ENCODE data around the gene ARHGAP21.
A peak's percentile ranks its signal among the peaks of the same experiment; 100 is the strongest.

ARHGAP21 gene

DNA sequence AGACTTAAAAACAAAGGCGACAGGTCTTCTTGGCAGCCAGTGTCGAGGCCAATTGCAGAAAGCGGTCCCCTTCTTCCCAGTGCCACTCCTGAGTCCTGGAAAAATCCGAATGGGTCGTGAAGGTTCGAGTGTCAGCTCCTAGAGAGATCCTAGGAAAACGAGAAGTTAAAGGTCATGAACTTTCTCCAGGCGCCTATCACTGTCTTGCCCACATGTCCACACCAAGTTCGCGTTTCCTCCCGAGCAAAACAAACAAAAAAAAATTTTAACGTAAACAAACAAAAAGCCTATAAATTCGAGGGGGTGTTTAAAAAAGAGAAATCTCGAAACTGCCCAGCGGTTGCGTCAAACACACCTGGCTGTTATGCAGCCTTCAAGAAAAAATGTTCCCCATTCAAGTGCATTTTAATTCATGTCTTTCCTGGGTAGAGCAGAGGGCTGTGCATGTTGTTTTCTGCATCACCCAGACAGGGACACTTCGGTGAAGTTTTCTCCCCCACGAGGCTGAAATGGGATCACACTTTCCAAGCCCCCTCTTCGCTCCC, 1.5 kb downstream of the ARHGAP21 start:
- DNase-seq: peak in 1 of 2 donors; percentile 25

DNA sequence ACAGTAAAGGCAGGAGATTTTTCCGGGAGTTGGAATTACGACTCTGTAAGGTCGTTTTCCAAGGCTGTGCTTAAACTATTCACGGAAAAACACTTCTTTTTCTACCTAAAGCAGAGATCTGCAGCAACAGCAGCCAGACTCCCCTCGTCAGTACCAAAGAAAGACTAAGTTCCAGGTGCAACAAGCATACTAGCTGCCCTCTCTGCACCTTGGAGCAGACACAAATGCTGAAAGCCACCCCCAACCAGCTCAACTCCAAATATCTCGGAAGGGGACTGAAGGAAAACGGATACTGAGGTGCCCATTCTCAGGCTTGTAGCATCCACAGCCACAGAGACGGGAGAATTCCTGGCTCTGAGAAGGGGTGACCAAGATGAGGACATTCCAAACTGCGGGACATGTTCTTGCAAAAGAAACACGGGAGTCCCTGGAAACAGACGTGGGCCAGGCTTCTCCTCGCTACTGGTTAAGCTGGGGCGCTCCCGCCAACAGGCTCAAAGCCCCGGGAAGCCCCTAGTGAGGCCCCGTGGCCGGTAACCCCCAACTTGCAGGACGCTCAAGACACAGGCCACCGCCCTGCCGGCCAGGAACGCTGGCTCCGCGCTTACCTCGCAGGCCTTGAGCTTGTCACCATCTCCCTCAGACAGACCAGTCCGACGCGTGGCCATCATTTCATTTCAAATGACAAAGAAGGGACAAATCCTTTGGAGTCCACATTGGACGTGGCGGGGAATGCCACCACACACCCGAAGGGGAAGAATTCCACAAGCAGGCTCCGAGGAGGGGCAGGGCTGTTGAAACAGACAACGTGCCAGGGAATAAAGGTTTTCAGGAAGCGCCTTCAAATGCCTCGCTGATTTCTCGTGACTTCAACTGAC, 2.2 kb downstream of the ARHGAP21 start:
- no peak for DNase-seq

DNA sequence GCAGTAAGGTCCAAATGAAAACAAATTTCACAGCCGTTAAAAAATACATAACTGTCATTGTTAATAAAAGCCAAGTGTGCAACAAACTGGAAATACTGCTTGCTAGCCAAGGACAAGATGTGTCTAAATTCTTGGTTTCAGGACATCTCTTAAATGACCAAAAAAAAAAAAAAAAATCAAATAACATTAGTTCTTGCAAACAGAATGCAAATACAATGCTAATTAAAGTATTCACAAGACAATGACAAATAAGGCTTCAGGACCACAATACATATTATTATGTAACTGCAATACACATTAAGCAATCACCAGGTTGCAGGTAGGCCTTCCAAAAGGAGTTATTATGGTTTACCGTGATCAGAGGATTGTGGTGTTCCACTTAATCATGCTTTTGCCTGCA, 3.6 kb downstream of the ARHGAP21 start:
- no peak for DNase-seq

DNA sequence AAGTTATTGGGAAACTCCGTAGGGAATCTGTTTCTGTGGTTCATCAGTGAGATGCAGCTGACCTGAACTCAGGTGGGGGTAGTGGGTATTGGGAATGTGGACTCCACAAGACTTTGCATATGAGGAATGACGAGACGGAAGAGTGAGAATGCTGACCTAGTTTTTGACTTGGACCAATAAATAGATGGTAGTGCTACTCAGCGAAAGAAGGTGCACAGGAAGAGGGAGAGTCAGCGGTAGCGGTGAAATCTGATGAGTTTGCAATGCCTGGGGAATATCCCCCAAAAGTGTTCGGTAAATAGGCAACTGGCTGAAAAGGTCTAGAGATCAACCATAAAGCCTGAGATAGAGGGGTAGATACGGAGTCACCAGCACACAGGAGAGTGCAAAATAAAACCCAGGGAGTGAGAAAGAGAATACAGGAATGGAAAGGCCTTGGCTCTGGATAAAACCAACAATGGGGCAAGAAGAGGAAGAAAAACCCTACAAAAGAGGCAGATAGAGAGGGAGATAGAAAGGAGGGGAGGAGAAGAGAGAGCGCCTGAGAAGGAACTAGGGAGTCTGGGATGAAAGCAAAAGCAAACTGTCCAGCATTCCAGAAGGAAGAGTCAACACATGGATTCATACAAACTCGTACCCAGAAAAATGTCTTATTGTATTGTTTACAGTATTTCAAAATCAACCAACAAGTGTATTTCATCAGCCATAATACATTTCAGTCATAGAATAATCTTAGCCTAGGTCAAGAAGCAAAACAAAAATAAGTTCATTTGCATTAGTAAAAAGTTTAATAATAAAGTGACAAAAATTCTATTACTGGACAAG, 5.4 kb downstream of the ARHGAP21 start:
- no peak for DNase-seq

DNA sequence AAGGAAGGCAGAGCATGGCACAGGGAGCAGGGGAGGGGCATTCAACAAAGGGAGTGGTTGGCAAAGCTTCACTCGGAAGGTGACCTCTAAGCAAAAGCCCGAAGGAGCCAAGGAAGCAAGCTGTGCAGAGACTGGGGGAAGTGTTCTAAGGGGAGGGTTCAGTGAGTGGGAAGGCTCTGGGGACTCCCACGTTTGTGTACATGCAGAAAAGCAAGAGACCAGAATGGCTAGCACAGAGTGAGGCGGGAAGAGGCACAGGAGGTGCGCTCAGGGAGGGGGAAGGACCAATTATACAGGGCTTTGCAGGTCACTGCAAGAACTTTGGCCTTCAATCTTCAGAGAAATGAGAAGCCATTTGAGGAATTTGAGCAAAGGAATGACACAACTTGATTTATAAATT, 7.4 kb downstream of the ARHGAP21 start:
- no peak for DNase-seq

DNA sequence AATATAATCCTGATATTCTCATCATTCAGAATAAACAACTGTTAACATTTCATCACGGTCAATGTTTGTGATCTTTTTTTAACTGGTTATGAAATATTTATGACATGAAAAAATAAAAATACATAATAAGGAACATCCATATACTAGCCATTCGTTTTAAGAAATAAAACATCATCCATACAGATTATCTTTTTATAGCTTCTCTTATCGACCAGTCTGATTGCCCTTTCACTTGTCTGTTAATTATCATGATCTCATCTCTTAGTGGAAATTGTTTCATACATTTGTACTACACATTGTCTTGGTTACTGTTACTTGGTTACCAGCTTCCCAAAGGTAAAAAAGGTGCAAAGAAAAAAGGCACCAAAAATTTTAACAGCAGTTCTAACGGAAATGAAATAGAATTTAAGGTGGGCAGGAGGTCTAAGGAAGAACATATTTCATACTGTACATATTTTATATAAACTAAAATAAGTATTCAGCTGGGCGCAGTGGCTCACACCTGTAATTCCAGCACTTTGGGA, 8.4 kb downstream of the ARHGAP21 start:
- DNase-seq: no peak

DNA sequence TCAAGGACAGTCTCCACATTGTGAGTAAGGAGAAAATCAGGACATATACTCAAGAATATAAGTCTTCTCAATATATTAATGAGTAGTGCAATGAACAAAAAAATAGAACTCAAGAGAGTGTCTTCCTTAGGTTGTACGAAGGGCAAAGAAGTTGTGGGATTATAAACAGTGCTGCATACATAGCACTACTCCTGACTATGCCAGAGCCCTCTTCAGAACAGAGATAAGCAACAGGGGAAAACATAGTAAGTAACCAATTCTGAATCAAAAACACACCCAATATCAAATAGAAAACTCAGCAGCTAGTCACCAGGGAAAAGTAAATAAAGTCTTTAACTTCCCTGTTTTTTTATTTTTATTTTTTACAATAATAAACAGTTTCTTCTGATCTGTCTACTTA, 10.6 kb downstream of the ARHGAP21 start:
- no peak for DNase-seq

DNA sequence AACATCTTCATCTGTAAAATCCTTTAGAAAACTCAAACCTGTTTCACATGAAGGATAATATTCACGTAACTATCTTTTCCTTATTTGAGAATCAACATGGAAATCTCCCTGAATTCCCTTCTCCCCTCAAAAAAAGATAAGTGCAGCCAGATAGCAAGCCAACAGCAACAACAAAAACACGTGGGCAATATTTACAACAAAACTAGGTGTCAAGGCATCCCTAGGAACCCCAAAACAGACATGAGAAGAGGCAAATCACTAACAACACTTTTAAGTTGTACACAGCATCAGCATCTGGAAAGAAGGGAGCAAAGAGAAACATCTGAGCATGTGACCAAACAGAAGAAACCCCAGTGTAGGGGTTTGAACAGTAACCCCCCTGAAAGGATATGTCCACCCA, 12.2 kb downstream of the ARHGAP21 start:
- no peak for DNase-seq

DNA sequence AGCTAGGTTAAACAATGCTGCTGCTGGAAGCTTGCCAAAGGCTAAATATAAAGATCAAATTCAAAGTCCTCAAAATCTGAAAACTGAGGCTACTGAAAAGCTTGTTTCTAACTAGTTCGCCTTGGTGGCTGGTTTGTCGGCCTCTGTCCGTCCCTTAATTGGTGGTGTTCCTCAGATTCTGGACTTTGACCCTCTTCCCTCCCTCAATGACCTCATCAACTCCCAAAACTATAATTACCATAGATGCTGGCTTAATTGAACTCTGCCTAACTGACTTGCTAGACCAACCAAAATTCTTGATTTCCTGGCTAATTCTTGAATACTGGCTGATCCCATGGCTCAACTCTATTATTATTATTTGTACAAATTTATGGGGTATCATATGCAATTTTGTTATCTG, 15.6 kb downstream of the ARHGAP21 start:
- no peak for DNase-seq

DNA sequence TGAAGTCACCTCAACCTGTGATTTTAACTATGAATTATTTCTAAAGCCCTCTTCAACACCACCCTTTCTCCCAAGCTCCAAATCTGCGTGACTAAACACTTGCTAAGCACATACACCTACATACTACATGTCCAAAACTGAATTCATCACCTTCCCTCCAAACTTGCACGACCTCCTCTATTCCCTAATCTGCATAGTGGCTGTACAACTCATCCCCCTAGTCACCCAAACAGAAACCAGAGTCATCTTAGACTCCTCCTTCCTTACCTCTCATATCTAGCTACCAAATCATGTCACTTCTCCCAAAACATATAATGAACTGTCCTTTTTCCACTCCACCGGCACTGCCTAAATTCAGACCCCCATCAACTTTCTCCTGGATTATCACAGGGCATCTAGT, 16.2 kb downstream of the ARHGAP21 start:
- DNase-seq: no peak

DNA sequence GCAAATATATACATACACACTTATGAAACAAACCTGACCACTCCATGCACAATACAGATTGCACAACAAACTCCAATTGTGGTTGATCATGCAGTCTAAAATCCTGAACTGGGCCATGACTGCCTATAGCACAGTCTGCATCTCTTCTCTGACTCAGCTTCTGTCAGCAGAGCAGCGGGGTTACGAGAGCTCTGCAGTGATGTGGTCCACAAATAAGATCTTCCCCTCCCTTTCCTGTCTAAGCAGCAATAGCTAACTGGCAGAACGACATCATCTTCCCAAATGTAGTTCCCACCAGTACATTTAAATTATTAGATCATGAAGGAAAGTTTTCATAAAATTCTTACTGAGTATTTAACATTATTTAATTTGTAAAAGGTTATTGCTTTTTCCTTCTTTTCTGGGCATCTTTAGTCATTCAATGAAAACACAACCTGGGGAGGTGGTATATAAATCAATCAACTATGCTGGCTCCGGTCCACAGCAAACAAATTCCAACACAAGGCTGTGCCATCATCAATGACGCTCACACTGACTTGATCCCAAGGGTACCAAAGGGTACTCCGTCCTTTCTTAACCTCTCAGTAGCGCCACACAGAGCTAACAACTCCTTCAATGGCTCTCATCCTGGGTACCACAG, 17.1 kb downstream of the ARHGAP21 start:
- DNase-seq: peak; percentile 26 to 38

DNA sequence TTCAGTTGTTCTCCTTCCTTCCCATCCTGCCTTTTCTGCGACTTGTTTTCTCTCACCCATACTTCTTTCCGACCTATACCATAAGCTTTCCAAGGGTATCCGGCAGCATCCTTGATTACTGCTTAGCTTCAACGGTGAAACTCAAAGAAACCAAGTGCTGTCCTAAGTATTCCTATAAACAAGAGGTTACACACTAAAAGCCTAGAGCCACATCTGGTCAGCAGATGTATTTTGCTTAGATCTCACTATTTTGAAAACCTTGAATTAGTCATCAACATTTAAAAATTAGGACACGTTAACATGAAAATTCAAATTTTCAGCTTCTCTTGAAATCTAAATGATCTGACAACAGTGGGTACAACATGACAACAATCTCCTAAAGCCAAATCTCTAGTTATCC, 20.0 kb downstream of the ARHGAP21 start:
- DNase-seq: no peak

DNA sequence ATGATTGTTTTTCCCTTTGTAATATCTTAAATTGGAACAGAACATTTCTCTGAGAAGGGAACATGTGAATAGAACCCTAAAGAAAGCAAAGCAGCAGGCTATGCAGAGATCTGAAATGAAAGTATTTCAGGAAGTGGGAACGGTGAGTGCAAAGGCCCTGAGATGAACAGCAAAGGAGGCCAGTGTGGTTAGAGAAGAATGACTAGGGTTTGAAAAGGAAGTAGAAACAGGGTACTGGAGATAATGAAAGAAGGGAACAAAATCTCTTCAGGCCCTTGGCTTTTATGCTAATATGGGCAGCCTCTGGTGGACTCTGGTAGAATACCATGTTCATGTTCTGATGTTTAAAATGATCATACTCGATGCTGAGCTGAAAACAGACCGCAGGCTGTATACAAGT, 22.2 kb downstream of the ARHGAP21 start:
- no peak for DNase-seq

DNA sequence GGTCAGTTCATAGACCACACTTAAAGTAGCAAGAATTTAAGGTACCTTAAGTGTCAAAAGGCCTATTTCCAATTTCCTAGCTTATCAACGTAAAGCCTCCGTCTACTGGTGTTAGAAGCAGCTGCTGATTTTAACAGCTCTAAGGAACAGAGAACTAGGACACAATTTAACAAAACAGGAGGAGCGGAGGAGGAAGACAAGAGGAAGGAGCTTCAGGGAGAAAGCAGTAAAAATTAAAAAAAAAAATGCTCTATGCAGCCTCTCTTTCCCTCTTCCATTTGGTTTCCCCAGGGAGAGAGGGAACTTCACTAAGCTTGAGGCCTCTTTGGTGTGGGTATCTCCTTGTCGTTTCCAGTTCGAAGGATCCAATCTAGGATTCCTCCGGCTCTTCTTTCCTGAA, 22.7 kb downstream of the ARHGAP21 start:
- DNase-seq: no peak

DNA sequence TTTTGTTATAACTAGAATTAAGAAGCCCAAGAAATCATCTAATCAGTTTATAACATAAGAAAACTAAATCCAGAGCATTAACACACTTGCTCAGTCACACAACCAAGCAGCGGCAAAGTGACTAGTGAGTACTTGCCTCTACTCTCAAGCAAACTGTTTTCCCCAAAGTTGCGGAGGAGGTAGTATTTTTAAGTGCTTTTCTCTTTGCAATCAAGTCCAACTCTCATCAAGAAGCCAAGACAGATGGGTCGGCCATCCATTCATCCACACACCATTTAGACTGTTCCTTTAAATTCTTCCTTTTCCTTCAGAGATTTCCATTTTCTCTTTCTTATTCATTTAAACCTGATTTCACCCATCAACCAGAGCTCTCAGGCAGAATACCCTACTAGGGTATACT, 25.4 kb downstream of the ARHGAP21 start:
- DNase-seq: no peak

DNA sequence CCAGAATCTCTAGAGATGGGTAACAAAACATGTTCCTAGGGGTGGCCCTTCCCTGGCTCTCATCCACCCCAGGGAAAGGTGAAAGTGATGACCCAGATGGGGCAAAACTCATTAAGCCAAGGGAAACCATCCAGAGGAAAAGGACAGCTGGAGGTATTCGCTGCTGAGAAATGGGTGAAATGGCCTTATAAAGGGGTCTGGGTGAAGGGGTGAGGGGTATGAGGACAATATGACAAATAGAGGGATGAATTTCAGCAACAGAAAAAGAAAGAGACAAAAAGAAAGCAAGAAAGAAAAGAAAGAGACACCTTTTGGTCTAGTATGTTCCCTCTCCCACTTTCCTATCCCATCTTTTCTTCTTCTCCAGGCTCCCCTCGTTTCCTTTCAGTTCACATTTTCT, 26.6 kb downstream of the ARHGAP21 start:
- no peak for DNase-seq

DNA sequence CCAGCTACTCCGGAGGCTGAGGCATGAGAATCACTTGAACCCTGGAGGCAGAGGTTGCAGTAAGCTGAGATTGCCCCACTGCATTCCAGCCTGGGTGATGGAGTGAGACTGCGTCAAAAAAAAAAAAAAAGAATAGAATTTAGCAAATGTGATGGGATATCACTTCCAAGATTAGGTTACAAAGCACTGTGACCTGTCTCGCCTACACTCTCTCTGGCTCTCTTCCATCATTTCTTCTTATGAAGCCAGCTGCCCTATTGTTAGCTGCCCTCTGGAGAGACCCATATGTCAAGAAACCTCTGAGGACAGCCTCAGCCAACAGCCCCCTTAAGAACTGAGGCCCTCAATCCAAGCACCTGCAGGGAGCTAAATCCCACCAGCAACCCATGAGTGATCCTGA, 28.2 kb downstream of the ARHGAP21 start:
- no peak for DNase-seq

DNA sequence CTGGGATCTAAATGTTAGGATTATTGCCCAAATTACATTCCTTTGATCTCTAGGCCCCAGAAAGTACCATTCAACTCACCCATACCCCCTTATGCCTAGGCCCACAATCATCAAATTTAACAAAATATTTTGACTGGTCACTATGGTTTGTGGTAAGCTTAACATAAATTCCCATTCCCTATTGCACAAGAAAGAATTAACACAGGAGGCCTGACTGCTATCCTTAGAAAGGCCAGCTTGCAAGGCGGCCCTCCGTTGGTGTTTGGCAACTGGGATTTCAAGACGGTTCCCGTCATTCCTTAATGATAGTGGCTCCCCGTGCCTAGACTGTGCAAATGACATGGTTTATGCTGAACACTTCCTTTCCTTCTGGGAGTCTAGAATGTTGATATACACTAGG, 29.6 kb downstream of the ARHGAP21 start:
- DNase-seq: no peak

DNA sequence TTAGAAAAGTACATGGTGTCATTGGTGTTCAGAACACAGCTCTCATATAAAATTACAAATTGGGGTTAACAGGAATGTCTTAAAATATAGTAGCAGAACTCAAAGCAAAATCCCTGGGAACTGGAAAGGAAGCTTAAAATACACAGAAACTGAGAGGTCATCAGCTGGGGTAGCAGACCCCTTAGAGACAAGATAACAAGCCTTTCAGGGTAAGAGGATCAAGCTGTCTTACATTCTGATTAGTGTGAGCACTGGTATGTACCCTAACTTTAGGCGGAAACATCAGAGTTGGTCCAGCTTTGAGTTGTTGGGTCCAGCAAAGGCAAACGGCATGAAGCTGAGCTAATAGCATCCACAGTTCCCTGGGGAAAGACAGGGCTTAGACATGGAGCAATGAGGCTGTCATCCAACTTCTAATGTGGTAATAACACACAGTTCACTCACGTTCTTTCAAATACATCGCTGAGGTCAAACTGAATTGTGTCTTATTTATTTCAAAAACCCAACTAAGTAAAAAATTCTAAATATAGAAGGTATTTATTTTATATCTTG, 32.6 kb downstream of the ARHGAP21 start:
- no peak for DNase-seq

DNA sequence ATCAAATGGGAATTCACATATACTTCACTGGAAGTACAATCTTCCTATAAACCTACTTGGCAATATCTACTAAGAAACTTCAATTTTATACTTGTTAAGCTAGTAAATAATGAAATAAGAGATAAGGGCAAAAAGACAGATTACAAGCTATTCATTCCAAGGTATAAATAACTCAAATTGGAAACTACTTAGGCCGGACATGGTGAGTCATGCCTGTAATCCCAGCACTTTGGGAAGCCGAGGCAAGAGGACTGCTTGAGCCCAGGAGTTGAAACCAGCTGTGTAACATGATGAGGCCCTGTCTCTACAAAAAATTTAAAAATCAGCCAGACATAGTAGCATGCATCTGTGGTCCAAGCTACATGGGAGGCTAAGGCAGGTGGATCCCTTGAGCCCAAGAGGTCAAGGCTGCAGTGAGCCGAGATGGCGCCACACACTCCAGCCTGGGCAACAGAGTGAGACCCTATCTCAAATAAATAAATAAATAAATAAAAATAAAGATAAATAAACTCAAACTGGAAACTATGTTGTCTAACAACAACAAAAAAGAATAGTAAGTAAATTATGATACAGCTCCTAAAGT, 37.6 kb downstream of the ARHGAP21 start:
- DNase-seq: no peak

DNA sequence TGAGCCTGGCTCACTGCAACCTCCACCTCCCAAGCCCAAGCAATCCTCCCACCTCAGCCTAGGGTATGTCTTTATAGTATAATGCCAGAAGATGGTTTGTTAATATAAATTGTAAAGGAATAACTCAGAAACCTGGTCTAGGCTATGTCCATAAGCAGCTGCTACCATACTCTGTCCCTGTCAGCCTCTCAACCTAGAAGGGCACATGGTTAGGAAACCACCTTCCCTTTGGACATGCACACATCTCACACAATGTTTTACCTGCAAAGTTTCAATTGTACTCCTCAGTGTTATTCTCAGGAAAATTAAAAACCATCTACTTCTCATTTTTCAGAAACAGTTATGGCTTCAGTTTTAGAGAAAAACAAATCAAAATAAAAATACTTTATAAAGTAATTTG, 40.1 kb downstream of the ARHGAP21 start:
- DNase-seq: no peak

DNA sequence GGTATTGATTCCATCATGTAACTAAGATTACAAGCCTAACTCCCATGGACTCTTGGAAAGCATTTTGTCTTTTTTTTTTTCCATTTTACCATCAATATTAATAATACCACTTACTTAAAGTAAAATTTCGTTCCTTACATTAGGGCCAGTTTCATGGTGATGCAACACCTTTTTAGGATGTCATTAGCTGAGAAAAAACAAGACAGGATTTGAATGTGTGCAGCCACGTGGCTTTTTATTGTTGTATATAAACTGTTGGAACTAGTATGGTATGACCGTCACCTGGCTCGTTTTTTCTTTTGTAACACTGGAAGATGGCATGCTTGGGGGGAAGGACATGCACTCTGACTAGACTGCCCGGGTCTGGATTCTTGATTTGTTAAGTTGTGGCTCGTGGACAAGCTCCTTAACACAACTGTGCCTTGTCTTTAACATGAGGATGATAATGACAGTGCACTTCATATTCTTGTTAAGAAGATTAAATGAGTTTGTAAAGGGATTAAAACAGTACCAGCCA, 42.1 kb downstream of the ARHGAP21 start:
- no peak for DNase-seq

All from CD4-positive, alpha-beta T cell treated with Interleukin-4 for 1 hour (primary cell).